GM04503 (cell line): ENCODE measurements around the gene GJC3.
"Not testable (repeated sequence)": the region's sequence is repeated elsewhere in the genome, so short reads cannot be mapped to it uniquely, and the experiment has no call there.

Experiments used
- DNase-seq: peaks from one replicate; pipeline ENCODE4 v3.0.0-alpha.2; 2012; ENCODE audit warnings: low read depth

GJC3 gene

DNA sequence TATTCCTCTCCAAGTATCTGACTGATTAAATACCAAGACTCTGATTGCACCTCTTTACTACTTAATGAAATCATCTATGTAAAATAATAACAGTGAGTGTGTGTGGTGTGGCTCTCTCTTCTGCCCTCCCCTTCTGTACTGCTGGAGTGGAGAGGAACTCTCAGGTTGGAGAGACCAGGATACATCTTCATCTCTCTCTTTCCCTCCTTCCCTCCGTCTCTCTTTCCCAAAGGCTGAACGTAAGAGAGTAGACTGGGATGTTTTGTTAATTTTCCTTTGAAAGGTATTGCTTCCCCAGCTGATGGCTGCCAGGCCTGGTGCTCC, 272 bp upstream of the GJC3 start:
- no peak for DNase-seq

DNA sequence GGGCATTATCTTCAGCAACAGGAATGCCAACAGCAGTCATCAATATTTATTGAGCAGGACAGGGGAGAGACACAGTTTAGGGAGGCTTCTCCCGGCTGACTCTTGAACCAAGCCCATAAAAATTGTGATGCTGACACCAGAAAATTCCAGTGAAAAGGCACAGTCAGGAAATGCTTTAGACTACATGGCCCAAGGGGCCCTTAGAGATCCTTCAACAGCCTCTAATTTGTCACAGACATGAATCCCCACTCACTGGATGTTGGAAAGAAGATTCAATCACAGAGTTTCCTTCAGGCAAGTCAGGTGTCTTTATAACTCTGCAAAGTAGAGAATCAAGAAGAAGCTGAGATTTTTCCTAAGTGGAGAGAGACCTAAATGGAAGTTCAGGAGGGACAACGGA, 1.2 kb downstream of the GJC3 start:
- no peak for DNase-seq

GRCh38 chr7:99927536-99927935, 1.9 kb downstream of the GJC3 start:
- no peak for DNase-seq

GRCh38 chr7:99926321-99926720, 3.1 kb downstream of the GJC3 start:
- no peak for DNase-seq

DNA sequence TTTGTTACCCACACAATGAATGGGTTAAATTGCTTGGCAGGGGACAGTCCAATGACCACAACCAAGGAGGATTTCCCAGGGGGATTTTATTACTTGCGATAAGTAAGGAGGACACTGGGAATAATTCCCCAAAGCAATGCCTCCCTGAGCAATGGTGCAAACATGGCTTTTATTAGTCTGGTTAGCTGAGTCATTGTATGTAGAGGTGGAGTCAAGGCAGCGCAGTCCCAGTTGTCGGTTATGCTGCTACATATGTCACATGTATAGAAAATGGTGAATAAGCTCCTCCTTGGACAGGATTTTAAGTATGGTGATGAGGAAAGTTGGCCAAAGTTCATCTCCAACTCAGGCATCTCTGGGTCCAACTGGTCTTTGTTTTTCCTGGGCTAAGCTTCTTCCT, 6.2 kb downstream of the GJC3 start:
- no peak for DNase-seq

DNA sequence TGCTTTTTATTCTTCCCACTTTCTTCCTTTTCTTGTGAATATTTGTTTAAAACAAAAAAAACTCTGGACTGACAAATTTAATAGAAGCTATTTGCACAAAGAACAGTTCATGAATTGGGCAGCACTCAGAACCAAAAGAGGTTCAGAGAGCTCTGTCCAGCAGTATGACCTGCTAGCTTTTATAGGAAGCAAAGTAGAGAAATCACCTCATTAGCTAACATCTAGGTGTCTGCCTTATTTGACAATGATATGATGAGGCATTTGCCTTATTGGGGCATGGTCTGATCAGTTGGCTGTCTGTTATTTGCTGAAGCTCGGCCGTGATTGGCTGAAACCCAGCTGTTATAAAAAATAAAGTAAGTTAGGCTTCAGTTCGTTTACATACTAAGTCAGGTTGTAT, 9.3 kb downstream of the GJC3 start:
- DNase-seq: no peak

GRCh38 chr7:99919814-99920112, 9.7 kb downstream of the GJC3 start:
- no peak for DNase-seq

DNA sequence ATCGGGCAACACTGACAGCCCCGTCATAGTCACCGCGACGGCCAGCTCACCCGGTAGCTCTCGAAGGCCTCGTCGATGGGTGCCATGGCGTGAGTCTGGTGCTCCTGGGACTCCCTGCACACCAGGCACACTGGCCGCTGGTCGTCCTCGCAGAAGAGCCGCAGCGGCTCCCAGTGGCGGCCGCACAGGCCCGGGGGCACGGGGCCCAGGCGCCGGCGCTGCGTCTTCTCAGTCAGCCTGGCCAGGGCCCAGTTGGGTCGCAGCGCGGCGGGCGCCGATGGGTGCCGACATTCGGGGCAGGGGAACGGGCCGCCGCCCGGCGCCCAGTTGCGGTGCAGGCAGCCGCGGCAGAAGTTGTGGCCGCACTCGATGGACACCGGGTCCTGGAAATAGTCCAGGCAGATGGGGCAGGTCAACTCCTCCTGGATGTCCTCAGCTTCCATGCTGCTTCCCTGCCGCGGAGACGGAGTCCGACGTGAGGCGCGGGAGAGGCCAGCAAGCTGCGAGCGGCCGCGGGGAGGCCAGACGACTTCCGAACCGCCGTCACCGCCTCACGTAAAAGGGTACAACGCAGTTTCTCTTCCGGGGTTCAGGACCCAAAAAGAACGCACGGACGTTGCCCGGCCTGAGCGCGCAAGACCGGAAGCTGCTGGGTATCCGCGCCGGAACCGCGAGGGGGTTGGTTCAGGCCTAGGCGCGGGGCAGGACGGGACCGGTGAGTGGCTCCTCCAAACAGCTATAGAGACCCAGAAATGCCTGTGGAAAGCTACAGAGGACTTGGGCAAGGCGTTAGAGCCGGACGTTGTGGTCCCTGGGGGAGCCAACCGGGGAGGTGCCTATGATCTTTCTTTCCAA, 10.2 kb downstream of the GJC3 start, which contains the start of gene TRIM4:
Gene TRIM4, minus strand, starts transcription at position 572 of the 855 bp plus-strand sequence. Its CDS starts 129 bp downstream, at position 443.
- peak; percentile 72 for DNase-seq

GRCh38 chr7:99910976-99911375, 18.4 kb downstream of the GJC3 start:
- no peak for DNase-seq

DNA sequence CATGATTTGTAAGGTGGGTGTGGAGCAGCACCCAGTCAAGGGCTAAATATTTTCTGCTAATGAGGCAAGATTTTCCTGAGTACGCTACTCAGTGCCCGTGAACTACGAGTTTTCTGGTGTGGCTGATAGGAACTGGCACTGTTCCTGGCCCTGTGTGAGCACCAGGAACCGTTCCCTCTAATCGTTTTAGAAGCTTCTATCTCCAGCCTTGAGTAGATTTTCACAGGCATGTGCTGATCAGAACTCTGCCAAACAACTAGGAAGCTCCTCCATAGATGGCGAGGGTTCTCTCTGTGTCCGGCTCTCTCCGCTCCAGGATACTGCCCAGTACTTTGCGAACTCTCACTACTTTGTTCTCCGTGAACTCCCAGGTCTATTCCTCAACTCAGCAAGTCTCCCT, 27.8 kb downstream of the GJC3 start:
- DNase-seq: no peak

- DNase-seq: no peak
Observed at GRCh38 chr7:99899830-99900519, 29.4 kb downstream of the GJC3 start.

- DNase-seq: no peak
Observed at GRCh38 chr7:99898836-99899235, 30.6 kb downstream of the GJC3 start.

DNA sequence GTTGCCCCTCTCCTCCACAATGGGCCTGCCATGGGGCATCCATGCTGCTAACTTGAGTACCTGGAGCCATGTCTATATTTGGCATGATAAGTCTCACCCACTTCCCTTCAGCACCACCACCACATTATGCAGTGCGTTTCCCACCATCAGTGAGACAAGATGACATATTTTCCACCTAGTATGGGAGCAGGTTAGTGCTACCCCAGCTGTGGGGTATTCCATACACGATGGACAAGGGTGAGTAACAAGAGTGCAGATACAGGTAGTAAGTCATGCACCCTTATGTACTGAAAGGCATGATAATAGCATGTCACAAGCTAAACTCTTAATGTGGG, 31.4 kb downstream of the GJC3 start:
- DNase-seq: no peak

- no peak for DNase-seq
Observed at GRCh38 chr7:99897322-99898022, 31.9 kb downstream of the GJC3 start.

DNA sequence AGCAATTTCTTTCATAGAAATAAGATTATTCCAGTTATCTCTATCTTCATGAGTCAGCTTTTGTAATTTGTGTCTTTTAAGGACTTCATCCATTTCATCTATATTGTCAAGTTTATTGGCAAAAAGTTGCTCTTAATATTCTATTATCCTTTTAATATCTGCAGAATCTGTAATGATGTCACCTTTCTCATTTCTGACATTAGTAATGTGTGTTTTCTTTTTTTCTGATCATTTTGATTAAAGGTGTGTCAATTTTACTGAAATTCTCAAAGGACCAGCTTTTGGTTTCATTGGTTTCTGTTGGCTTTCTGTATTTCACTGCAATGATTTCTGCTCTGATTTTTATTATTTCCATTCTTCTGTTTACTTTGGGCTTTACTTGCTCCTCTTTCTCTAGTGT, 34.7 kb downstream of the GJC3 start:
- DNase-seq: no peak

GRCh38 chr7:99893280-99893679, 36.1 kb downstream of the GJC3 start:
- no peak for DNase-seq

- not testable (repeated sequence) for DNase-seq
Observed at GRCh38 chr7:99890348-99890747, 39.1 kb downstream of the GJC3 start.

DNA sequence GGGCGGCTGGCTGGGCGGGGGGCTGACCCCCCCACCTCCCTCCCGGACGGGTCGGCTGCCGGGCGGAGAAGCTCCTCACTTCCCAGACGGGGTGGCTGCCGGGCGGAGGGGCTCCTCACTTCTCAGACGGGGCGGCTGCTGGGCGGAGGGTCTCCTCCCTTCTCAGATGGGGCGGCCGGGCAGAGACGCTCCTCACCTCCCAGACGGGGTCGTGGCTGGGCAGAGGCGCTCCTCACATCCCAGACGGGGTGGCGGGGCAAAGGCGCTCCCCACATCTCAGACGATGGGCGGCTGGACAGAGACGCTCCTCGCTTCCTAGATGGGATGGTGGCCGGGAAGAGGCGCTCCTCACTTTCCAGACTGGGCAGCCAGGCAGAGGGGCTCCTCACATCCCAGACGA, 41.1 kb downstream of the GJC3 start:
- not testable (repeated sequence) for DNase-seq

GRCh38 chr7:99881370-99881769, 48.0 kb downstream of the GJC3 start:
- DNase-seq: no peak

DNA sequence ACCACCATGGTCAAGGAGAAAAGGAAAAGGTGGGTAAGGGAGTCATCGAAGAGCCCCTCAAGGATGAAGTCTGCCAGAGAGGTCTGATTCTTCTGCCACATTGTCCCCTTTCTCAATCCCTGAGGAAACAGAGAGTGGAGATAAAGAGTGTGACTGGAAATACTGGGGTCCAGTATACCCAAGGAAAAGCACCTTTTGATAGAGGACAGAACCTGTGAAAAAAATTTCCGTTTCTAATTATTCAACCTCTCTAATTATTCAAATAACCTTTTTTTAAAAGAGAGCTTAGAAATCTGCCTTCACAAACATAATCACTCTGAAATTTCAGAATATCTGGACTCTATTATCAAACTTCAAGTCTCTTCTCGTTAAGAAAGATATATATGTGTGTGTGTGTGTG, 52.5 kb downstream of the GJC3 start, which contains the start of gene OR2AE1:
Gene OR2AE1, minus strand, starts transcription at position 101 of the 400 bp plus-strand sequence. Its CDS starts 0 bp downstream, at position 101.
- DNase-seq: no peak

- DNase-seq: no peak
Observed at GRCh38 chr7:99876491-99876890, 52.9 kb downstream of the GJC3 start.
